ENCODE results near the gene KRTAP20-1. TPM values are rescaled to one million over a fixed set of nuclear protein-coding genes. Genes with fewer than 3 reads are reported as not detected.

Gene KRTAP20-1
- total RNA-seq, 1 donor from 2014 or later: not detected

Other genes starting within 250 kb of the KRTAP20-1 start
- not detected for gene KRTAP13-2, start 244.2 kb upstream of the KRTAP20-1 start, total RNA-seq (ENCODE audit: unreplicated experiment)
- not detected for gene KRTAP13-1, start 220.4 kb upstream of the KRTAP20-1 start, total RNA-seq (ENCODE audit: unreplicated experiment)
- not detected for gene KRTAP13-3, start 190.5 kb upstream of the KRTAP20-1 start, total RNA-seq (ENCODE audit: unreplicated experiment)
- not detected for gene KRTAP13-4, start 186.2 kb upstream of the KRTAP20-1 start, total RNA-seq (ENCODE audit: unreplicated experiment)
- not detected for gene KRTAP15-1, start 176.2 kb upstream of the KRTAP20-1 start, total RNA-seq (ENCODE audit: unreplicated experiment)
- not detected for gene KRTAP19-1, start 136.1 kb upstream of the KRTAP20-1 start, total RNA-seq (ENCODE audit: unreplicated experiment)
- gene KRTAP19-2, start 129.0 kb upstream of the KRTAP20-1 start, total RNA-seq (ENCODE audit: unreplicated experiment): not detected
- gene KRTAP19-3, start 124.4 kb upstream of the KRTAP20-1 start, total RNA-seq (ENCODE audit: unreplicated experiment): not detected
- not detected for gene KRTAP19-4, start 119.3 kb upstream of the KRTAP20-1 start, total RNA-seq (ENCODE audit: unreplicated experiment)
- gene KRTAP19-5, start 114.3 kb upstream of the KRTAP20-1 start, total RNA-seq (ENCODE audit: unreplicated experiment): not detected
- gene KRTAP19-6, start 74.6 kb upstream of the KRTAP20-1 start, total RNA-seq (ENCODE audit: unreplicated experiment): not detected
- not detected for gene KRTAP19-7, start 55.1 kb upstream of the KRTAP20-1 start, total RNA-seq (ENCODE audit: unreplicated experiment)
- gene KRTAP22-2, start 26.0 kb upstream of the KRTAP20-1 start, total RNA-seq (ENCODE audit: unreplicated experiment): not detected
- not detected for gene KRTAP6-3, start 24.0 kb upstream of the KRTAP20-1 start, total RNA-seq (ENCODE audit: unreplicated experiment)
- gene KRTAP6-2, start 17.5 kb upstream of the KRTAP20-1 start, total RNA-seq (ENCODE audit: unreplicated experiment): not detected
- gene KRTAP22-1, start 15.3 kb upstream of the KRTAP20-1 start, total RNA-seq (ENCODE audit: unreplicated experiment): not detected
- not detected for gene KRTAP6-1, start 2.5 kb upstream of the KRTAP20-1 start, total RNA-seq (ENCODE audit: unreplicated experiment)
- gene KRTAP20-4, start 4.2 kb downstream of the KRTAP20-1 start, total RNA-seq (ENCODE audit: unreplicated experiment): not detected
- not detected for gene KRTAP20-2, start 18.8 kb downstream of the KRTAP20-1 start, total RNA-seq (ENCODE audit: unreplicated experiment)
- gene KRTAP20-3, start 26.4 kb downstream of the KRTAP20-1 start, total RNA-seq (ENCODE audit: unreplicated experiment): not detected
- gene KRTAP21-3, start 102.4 kb downstream of the KRTAP20-1 start, total RNA-seq (ENCODE audit: unreplicated experiment): not detected
- not detected for gene KRTAP21-2, start 130.8 kb downstream of the KRTAP20-1 start, total RNA-seq (ENCODE audit: unreplicated experiment)
- not detected for gene KRTAP21-1, start 139.0 kb downstream of the KRTAP20-1 start, total RNA-seq (ENCODE audit: unreplicated experiment)
- gene KRTAP8-1, start 196.8 kb downstream of the KRTAP20-1 start, total RNA-seq (ENCODE audit: unreplicated experiment): not detected
- gene KRTAP7-1, start 213.3 kb downstream of the KRTAP20-1 start, total RNA-seq (ENCODE audit: unreplicated experiment): not detected